Activated CD4-positive, alpha-beta memory T cell treated with anti-CD3 and anti-CD28 coated beads, Interleukin-2, amount 10 ng/mL, durations not matched to agents 7 days and 5 days (primary cell): ENCODE results near the gene MAP3K5. TPM values are rescaled to one million over a fixed set of nuclear protein-coding genes. Genes with fewer than 3 reads are reported as not detected.

Experiments
- CTCF ChIA-PET: fragments of 350-600 bp; sonication (Branson Sonifier 250); formaldehyde crosslinking; loops from one replicate; lab custom pipeline; 2021; ENCODE audit warnings: antibody characterized with exemption, inconsistent platforms; lab: Charles Lee
- POLR2A ChIA-PET: fragments of 350-600 bp; sonication (Branson Sonifier 250); formaldehyde crosslinking; loops from one replicate; lab custom pipeline; 2021; ENCODE audit warnings: antibody characterized with exemption; lab: Charles Lee
- DNase-seq: peaks from one replicate; pipeline ENCODE4 v3.0.0-alpha.2; 2020
- H3K27ac Mint-ChIP-seq: one replicate; pipeline ENCODE4 v1.8.0; 2021; ENCODE audit warnings: mild to moderate bottlenecking, mixed read lengths
- H3K27me3 Mint-ChIP-seq: one replicate; pipeline ENCODE4 v1.8.0; 2021; ENCODE audit warnings: mixed read lengths
- H3K36me3 Mint-ChIP-seq: one replicate; pipeline ENCODE4 v1.8.0; 2021; ENCODE audit warnings: low read depth, mixed read lengths
- H3K4me1 Mint-ChIP-seq: one replicate; pipeline ENCODE4 v1.8.0; 2021; ENCODE audit warnings: mixed read lengths
- H3K4me3 Mint-ChIP-seq: one replicate; pipeline ENCODE4 v1.8.0; 2021; ENCODE audit warnings: mild to moderate bottlenecking, mixed read lengths
- H3K9me3 Mint-ChIP-seq: one replicate; pipeline ENCODE4 v1.8.0; 2021; ENCODE audit warnings: mixed read lengths
- total RNA-seq, 2 experiments: library from RNA; stranded (reverse); gene quantifications; one replicate each; pipeline ENCODE4 v1.2.3, GENCODE V29; 2021

The MAP3K5 gene
- total RNA-seq, 2 experiments from 2014 or later, result 25.4 to 25.9 TPM

DNA sequence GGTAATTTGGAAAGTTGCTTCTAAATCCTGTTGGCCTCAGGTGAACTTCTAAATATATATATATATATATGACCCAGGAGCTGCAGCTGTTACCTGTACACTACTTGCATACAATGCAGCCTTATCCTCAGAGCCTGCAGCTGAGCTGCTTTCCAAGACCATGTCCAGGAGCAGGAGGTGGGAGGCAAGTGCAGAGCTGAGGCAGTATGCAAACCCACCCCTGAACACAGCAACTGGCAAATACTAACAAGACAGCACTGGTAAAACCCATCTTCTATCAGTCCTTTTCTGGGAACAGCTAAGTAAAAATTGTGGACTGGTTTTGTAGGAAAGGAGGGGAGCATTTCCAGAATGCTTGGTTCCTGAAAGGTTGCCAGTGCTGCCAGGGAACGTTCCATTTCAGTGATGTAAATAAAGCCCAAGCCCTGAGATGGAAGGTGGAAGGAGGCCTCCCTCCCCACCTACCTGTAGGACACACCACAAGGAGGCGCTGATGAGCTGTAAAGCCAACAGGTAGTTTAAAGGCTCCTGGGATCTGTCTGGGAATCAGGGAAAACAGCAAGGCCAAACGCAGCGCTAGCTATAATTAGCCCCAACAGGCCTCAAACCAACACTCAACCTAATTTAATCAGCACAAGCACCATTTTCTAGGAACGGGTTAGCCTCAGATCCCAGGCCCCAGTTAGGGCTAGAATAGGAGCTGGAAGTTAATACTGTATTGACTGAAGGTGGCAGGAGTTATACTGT lies 148.3 kb downstream of the MAP3K5 start:
- POLR2A ChIA-PET, result interaction anchor here (0.8 to 10.6 kb wide), 3 partner anchors 34 to 156 kb away, joined by 3 to 237 read pairs (median 3); partner anchors contain the start of gene MAP3K5
- DNase-seq, result peak; percentile 82
- Mint-ChIP-seq H3K27me3 (no peaks in the 10 kb centered on the region), H3K27ac (no peak overlapping the region), H3K36me3 (peaks cover 11% of the 10 kb centered on the region), H3K4me1 (peaks cover 8% of the 10 kb centered on the region), H3K9me3 (no peaks in the 10 kb centered on the region), H3K4me3 (no peak overlapping the region)
- CTCF ChIA-PET, result interaction anchor here (0.6 to 17.1 kb wide), 41 partner anchors 9 to 415 kb away, joined by 3 to 600 read pairs (median 4); partner anchors contain the start of genes MAP3K5 and PEX7

DNA sequence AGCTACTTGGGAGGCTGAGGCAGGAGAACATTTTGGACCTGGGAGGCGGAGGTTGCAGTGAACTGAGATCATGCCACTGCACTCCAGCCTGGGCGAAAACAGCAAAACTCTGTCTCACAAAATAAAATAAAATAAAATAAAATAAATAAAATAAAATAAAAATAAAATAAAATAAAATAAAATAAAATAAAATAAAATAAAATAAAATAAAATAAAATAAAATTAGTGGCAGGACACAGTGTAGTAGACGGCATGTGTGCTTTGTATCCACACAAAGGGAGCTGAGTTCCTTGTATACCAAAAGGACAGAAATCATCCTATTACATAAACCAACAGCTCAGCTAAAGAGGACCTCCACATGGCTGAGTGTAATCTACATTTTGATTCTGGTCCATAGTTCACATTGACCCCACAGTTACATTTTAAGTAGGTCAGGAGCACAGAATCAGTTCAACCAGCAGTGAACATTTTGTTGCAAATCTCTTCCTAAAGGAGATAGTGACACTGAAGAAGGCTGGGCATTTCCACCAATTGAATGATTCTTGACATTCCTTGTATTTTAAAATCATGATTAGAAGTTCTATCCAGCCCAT lies 150.3 kb downstream of the MAP3K5 start:
- ChIA-PET POLR2A (interaction anchor here (10.6 kb wide), 1 partner anchor 146 kb away, joined by 237 read pairs; the partner anchor contains the start of gene MAP3K5), CTCF (interaction anchor here (0.6 to 17.1 kb wide), 4 partner anchors 11 to 153 kb away, joined by 3 to 600 read pairs (median 3); partner anchors contain the start of gene MAP3K5)
- Mint-ChIP-seq H3K36me3 (peaks cover 13% of the 10 kb centered on the region), H3K4me3 (no peak overlapping the region), H3K9me3 (no peaks in the 10 kb centered on the region), H3K4me1 (peaks cover 8% of the 10 kb centered on the region), H3K27me3 (no peaks in the 10 kb centered on the region), H3K27ac (no peak overlapping the region)
- no peak for DNase-seq

DNA sequence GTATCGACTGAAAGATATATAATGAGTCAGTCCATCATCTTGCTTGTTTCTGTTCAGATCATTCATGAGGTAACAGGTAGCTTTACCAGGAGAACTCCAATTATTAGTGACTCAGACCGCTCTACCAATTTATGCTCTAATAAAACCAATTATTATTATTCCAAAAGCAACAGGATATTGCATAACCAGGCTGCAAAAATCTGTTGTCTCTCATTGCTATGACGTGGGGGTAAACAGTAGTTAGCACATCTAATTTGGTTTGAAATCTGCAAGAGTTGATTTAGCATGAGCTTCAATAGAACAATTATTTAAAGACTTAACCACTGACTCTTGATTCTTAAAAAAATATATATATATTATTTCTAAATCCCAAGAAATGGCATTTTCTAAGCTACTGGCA lies 151.1 kb downstream of the MAP3K5 start:
- Mint-ChIP-seq H3K4me1 (peaks cover 8% of the 10 kb centered on the region), H3K27ac (no peak overlapping the region), H3K4me3 (no peak overlapping the region), H3K9me3 (no peaks in the 10 kb centered on the region), H3K36me3 (peaks cover 18% of the 10 kb centered on the region), H3K27me3 (no peaks in the 10 kb centered on the region)
- ChIA-PET POLR2A (interaction anchor here (10.6 kb wide), 1 partner anchor 147 kb away, joined by 237 read pairs; the partner anchor contains the start of gene MAP3K5), CTCF (interaction anchor here (0.6 to 17.1 kb wide), 6 partner anchors 10 to 276 kb away, joined by 3 to 600 read pairs (median 3); partner anchors contain the start of gene MAP3K5)
- DNase-seq, result no peak

DNA sequence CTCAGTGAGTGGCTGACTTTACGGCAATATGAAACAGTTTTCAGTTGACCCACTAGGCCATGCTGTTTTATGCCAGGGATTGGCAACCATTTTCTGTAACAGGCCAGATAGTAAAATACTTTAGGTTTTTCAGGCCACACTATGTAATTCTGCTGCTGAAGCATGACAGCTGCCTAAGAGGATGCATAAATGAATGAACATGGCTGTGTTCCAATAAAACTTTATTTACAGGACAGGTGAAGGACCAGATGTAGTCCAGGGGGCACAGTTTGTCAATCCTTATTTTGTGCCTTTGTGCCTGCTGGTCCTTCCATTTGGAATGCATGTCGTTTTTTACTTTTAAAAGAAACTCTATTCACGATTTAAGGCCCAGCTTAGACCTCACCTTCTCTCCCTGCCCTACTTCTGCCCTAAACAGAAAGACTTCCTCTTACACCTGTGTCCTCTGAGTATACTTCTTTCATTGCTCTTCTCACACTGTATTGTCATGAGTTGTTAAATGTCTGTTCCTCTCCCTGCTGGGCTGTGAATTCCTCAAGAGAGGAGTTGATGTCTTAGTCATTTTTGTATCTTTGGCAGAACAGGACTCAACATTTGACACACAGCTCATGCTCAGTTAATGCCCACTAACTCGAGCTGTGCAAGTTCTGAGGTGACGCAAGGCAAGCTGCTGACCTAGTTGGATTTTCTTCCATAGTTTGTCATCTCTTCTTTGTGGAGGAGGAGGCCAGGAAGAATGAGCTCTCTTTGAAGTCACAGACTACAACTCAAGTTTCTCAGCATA lies 152.0 kb downstream of the MAP3K5 start:
- no peak overlapping the region for H3K27ac Mint-ChIP-seq
- no peaks in the 10 kb centered on the region for H3K27me3 Mint-ChIP-seq
- H3K9me3 Mint-ChIP-seq, result no peaks in the 10 kb centered on the region
- DNase-seq, result no peak
- peaks cover 6% of the 10 kb centered on the region for H3K4me1 Mint-ChIP-seq
- POLR2A ChIA-PET, result interaction anchor here (10.6 kb wide), 1 partner anchor 148 kb away, joined by 237 read pairs; the partner anchor contains the start of gene MAP3K5
- CTCF ChIA-PET, result interaction anchor here (17.1 kb wide), 1 partner anchor 149 kb away, joined by 600 read pairs; the partner anchor contains the start of gene MAP3K5
- H3K4me3 Mint-ChIP-seq, result no peak overlapping the region
- H3K36me3 Mint-ChIP-seq, result peaks cover 18% of the 10 kb centered on the region

DNA sequence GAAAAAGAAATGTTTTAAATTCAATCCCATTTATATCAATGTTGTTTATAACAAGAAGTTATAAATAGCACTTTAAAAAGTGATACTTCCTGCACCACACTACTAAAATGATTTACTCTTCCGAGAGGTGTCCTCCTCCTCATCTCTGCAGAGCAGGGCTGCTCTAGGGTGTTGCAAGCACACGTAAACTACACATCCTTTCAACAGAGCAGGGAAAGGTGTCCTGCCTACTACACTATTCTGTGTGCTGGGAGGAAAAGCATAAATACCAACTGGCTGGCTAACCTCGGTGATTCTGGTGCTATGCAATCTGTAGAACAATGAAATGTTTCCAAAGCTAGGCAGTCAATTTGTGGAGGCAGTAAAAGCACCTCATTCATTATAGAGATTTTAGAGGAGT lies 152.6 kb downstream of the MAP3K5 start:
- H3K27ac Mint-ChIP-seq, result no peak overlapping the region
- ChIA-PET POLR2A (interaction anchor here (10.6 kb wide), 1 partner anchor 148 kb away, joined by 237 read pairs; the partner anchor contains the start of gene MAP3K5), CTCF (interaction anchor here (17.1 kb wide), 1 partner anchor 149 kb away, joined by 600 read pairs; the partner anchor contains the start of gene MAP3K5)
- peaks cover 18% of the 10 kb centered on the region for H3K36me3 Mint-ChIP-seq
- H3K27me3 Mint-ChIP-seq, result no peaks in the 10 kb centered on the region
- no peaks in the 10 kb centered on the region for H3K9me3 Mint-ChIP-seq
- peaks cover 6% of the 10 kb centered on the region for H3K4me1 Mint-ChIP-seq
- no peak for DNase-seq
- H3K4me3 Mint-ChIP-seq, result no peak overlapping the region

DNA sequence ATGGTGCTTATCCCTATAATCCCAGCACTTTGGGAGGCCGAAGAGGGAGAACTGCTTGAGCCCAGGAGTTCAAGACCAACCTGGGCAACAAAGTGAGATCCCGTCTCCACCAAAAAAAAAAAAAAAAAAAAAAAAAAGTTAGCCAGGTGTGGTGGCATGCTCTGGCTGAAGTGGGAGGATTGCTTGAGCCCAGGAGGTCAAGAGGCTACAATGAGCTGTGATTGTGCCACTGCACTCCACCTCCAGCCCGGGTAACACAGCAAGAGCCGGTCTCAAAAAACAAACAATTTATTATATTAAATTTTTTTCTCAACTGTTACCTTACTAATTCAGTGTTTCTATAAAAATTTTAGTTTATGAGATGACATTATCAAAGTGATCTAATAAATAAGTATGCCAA lies 156.7 kb downstream of the MAP3K5 start:
- H3K9me3 Mint-ChIP-seq, result no peaks in the 10 kb centered on the region
- DNase-seq, result no peak
- CTCF ChIA-PET, result interaction anchor here (0.7 to 2.4 kb wide), 4 partner anchors 9 to 1396 kb away, joined by 3 to 17 read pairs (median 7); partner anchors contain the start of gene MAP3K5

DNA sequence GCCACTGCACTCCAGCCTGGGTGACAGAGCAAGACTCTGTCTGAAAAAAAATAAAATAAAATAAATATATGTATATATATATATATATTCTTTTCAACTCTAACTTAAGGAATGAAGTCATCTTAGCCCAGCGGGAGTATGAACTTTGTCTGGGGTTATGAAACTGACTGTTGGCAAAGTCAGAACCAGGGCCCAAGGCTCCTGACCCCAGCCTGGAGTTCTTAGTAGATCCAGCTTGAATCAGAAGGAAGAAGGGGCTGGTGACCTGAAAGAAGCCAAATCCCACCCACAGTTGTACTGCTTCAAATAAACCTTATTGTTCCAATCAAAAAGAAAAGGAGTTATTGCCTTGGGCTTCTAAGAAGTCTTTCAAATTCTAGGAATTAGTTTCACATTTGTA lies 158.9 kb downstream of the MAP3K5 start:
- Mint-ChIP-seq H3K27me3 (no peaks in the 10 kb centered on the region), H3K9me3 (no peaks in the 10 kb centered on the region), H3K27ac (peak overlapping the region; percentile 31), H3K4me3 (no peak overlapping the region), H3K36me3 (peaks cover 40% of the 10 kb centered on the region), H3K4me1 (peaks cover 12% of the 10 kb centered on the region)
- ChIA-PET POLR2A (no interaction called here), CTCF (no interaction called here)
- DNase-seq, result no peak

More for the DNA sequence above, 156.7 kb downstream of the MAP3K5 start:
- Mint-ChIP-seq H3K4me1 (peaks cover 12% of the 10 kb centered on the region), H3K27ac (no peak overlapping the region), H3K27me3 (no peaks in the 10 kb centered on the region), H3K4me3 (no peak overlapping the region), H3K36me3 (peaks cover 33% of the 10 kb centered on the region)
- POLR2A ChIA-PET, result interaction anchor here (2.0 kb wide), 1 partner anchor 156 kb away, joined by 9 read pairs; the partner anchor contains the start of gene MAP3K5

DNA sequence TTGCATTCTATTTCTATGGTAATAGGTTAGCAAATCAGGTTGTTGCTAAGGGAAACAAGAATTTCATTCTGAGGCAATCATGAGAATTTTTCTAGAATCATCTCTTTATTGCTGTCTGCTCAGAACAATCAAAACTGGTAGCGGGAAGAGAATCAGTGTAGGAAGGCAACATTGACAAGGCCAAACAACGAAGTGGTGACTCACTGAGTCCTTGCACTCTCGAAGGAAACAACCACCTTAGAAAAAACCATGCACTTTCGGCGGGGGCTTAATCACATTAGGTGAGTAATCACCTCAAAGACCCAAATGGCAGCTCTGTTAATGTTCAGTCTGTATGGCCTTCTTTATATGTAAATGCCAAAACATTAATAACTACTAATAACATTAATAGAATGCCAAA lies 163.3 kb downstream of the MAP3K5 start:
- peaks cover 11% of the 10 kb centered on the region for H3K4me1 Mint-ChIP-seq
- H3K36me3 Mint-ChIP-seq, result peaks cover 29% of the 10 kb centered on the region
- H3K4me3 Mint-ChIP-seq, result no peak overlapping the region
- POLR2A ChIA-PET, result interaction anchor here (2.1 kb wide), 1 partner anchor 163 kb away, joined by 8 read pairs; the partner anchor contains the start of gene MAP3K5
- no peaks in the 10 kb centered on the region for H3K9me3 Mint-ChIP-seq
- CTCF ChIA-PET, result interaction anchor here (1.4 to 3.3 kb wide), 2 partner anchors 15 to 163 kb away, joined by 3 to 11 read pairs; partner anchors contain the start of gene MAP3K5
- no peak overlapping the region for H3K27ac Mint-ChIP-seq
- no peak for DNase-seq
- no peaks in the 10 kb centered on the region for H3K27me3 Mint-ChIP-seq

DNA sequence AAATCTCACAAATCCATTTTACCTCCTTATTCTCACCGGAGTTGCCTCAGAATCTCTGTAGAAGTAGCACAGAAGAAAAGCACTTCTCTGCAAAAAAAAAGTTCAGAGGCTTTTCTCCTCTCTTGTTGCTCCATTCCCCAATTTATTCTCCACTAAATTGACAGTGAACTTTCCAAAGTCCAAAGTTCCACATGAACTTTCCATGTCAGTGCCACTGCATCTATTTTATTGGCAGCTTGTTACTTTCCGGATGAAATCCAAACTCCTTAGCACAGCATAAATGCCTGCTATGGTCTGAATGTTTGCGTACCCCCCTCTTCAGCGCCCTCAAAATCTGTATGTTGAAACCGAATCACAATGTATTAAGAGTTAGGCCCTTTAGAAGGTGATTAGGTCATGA lies 165.1 kb downstream of the MAP3K5 start:
- no peak overlapping the region for H3K4me3 Mint-ChIP-seq
- no peaks in the 10 kb centered on the region for H3K9me3 Mint-ChIP-seq
- peaks cover 26% of the 10 kb centered on the region for H3K36me3 Mint-ChIP-seq
- H3K4me1 Mint-ChIP-seq, result peaks cover 2% of the 10 kb centered on the region
- ChIA-PET CTCF (interaction anchor here (1.4 to 3.3 kb wide), 2 partner anchors 18 to 165 kb away, joined by 4 to 11 read pairs; partner anchors contain the start of gene MAP3K5), POLR2A (interaction anchor here (0.7 to 2.1 kb wide), 2 partner anchors 165 to 1271 kb away, joined by 3 to 8 read pairs; partner anchors contain the start of gene MAP3K5)
- H3K27ac Mint-ChIP-seq, result no peak overlapping the region
- DNase-seq, result no peak
- H3K27me3 Mint-ChIP-seq, result no peaks in the 10 kb centered on the region

DNA sequence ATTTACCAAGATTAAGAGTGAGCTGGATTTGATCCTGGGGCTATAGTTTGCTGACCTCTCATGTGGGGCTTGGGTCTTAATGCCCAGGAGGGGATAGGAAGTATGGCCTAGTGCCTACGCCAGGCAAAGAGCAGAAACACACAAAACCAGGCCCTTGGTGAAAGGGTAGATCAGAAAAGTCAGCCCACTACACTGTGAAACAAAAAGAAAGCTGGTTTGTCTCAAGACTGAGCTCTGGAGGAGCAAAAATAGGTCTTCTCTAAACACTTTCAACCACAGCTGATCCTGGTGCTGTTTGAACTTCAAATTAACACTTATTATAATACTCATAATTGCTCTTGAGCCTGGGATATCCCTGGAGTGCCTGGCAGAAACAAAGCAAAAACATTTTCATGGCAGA lies 167.0 kb downstream of the MAP3K5 start:
- no peak for DNase-seq
- H3K9me3 Mint-ChIP-seq, result no peaks in the 10 kb centered on the region
- H3K27me3 Mint-ChIP-seq, result no peaks in the 10 kb centered on the region
- no peaks in the 10 kb centered on the region for H3K4me1 Mint-ChIP-seq
- H3K27ac Mint-ChIP-seq, result no peak overlapping the region
- peaks cover 29% of the 10 kb centered on the region for H3K36me3 Mint-ChIP-seq
- ChIA-PET POLR2A (no interaction called here), CTCF (interaction anchor here (0.5 to 1.8 kb wide), 3 partner anchors 19 to 1323 kb away, joined by 3 to 7 read pairs (median 5); partner anchors contain the start of gene MAP3K5)
- no peak overlapping the region for H3K4me3 Mint-ChIP-seq

DNA sequence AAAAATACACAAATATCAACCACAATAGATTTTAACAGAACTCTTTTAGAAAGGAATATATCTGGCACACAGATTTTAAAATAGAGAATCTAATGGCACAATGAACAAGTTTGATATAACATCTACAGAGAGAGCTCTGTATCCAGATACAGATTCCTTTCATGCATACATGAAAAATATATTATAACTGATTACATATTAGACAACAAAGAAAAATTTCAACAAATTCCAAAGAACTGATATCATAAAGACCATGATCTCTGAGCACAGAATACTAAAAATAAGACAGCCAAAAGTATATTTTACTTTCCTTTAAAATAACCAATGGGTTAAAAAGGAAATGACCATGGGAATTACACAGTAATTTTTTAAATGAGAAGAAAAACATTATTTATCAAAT lies 167.9 kb downstream of the MAP3K5 start:
- Mint-ChIP-seq H3K4me1 (no peaks in the 10 kb centered on the region), H3K9me3 (no peaks in the 10 kb centered on the region), H3K27me3 (no peaks in the 10 kb centered on the region), H3K4me3 (no peak overlapping the region), H3K36me3 (peaks cover 30% of the 10 kb centered on the region), H3K27ac (no peak overlapping the region)
- DNase-seq, result no peak
- CTCF ChIA-PET, result interaction anchor here (1.5 kb wide), 1 partner anchor 20 kb away, joined by 5 read pairs; no protein-coding TSS in a partner anchor
- POLR2A ChIA-PET, result no interaction called here

DNA sequence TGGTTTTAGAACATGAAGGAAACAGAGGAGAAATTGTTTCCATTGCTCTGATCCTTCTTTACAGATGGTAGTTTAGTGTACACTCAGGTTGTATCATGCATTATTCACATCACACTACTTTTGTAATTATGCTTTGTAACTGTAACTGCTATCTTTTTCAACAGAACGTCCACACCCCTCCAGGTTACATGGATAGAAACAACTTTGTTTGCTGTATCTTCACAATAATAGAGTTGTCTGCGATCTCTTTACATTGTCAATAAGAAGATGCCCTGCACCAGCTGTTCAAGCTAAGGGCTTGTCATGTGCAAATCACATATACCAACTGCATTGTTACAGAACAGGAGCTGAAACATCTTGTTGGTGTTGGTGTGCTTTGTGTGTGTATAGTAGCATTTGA lies 174.2 kb downstream of the MAP3K5 start:
- no peak overlapping the region for H3K27ac Mint-ChIP-seq
- no peaks in the 10 kb centered on the region for H3K27me3 Mint-ChIP-seq
- CTCF ChIA-PET, result no interaction called here
- peaks cover 45% of the 10 kb centered on the region for H3K36me3 Mint-ChIP-seq
- no peaks in the 10 kb centered on the region for H3K9me3 Mint-ChIP-seq
- POLR2A ChIA-PET, result interaction anchor here (0.7 kb wide), 1 partner anchor 174 kb away, joined by 3 read pairs; the partner anchor contains the start of gene MAP3K5
- no peak overlapping the region for H3K4me3 Mint-ChIP-seq
- no peak for DNase-seq
- H3K4me1 Mint-ChIP-seq, result no peaks in the 10 kb centered on the region
